ENCODE measurements around the gene ORAI2.

GRCh38 chr7:102395873-102396709 is 37.3 kb upstream of the ORAI2 start, which contains the start of gene PRKRIP1:
- TF ChIP-seq CTCF (IDR thresholded peaks at IDR 0.05; ENCODE audit: insufficient read depth, low read length) (no peak), POLR2AphosphoS5 (IDR thresholded peaks at IDR 0.05; ENCODE audit: low read depth) (peak; percentile 83), REST (IDR thresholded peaks at IDR 0.05; ENCODE audit: insufficient replicate concordance, low read depth) (no peak), GABPA (IDR thresholded peaks at IDR 0.05; ENCODE audit: low read depth) (no peak)
